Trophoblast cell (in vitro differentiated cells and primary cell): ENCODE data around the gene PDLIM1.

Experiments
- DNase-seq, 2 donors: peaks; one replicate each; pipeline ENCODE4 v3.0.0-alpha.2; 2016
- H2AFZ ChIP-seq: 2 replicates; pipeline ENCODE4 v1.6.1; 2013; ENCODE audit warnings: low read length, moderate library complexity, mild to moderate bottlenecking; ENCODE audit not compliant: insufficient read depth, poor library complexity
- H2AK5ac ChIP-seq: 2 replicates; pipeline ENCODE4 v1.6.1; 2013; ENCODE audit warnings: mild to moderate bottlenecking, low read length
- H2BK120ac ChIP-seq: 2 replicates; pipeline ENCODE4 v1.6.1; 2013; ENCODE audit warnings: low read length, mild to moderate bottlenecking, moderate library complexity; ENCODE audit not compliant: insufficient read depth, poor library complexity
- H2BK12ac ChIP-seq: 2 replicates; pipeline ENCODE4 v1.6.1; 2013; ENCODE audit warnings: mild to moderate bottlenecking, low read length, moderate library complexity
- H2BK5ac ChIP-seq: 2 replicates; pipeline ENCODE4 v1.6.1; 2013; ENCODE audit warnings: low read length, low read depth, moderate library complexity, mild to moderate bottlenecking; ENCODE audit not compliant: poor library complexity
- H3K14ac ChIP-seq: 2 replicates; pipeline ENCODE4 v1.6.1; 2013; ENCODE audit warnings: mild to moderate bottlenecking, low read length
- H3K18ac ChIP-seq: 2 replicates; pipeline ENCODE4 v1.6.1; 2013; ENCODE audit warnings: mild to moderate bottlenecking, low read length
- H3K23ac ChIP-seq: 2 replicates; pipeline ENCODE4 v1.6.1; 2013; ENCODE audit warnings: low read length
- H3K27ac ChIP-seq: 2 replicates; pipeline ENCODE4 v1.5.1; 2013; ENCODE audit warnings: low read depth, mild to moderate bottlenecking, inconsistent platforms, low read length, moderate library complexity
- H3K27me3 ChIP-seq: 2 replicates; pipeline ENCODE4 v1.6.1; 2013; ENCODE audit warnings: inconsistent platforms, mild to moderate bottlenecking, low read length, moderate library complexity; ENCODE audit not compliant: insufficient read depth
- H3K36me3 ChIP-seq, 2 experiments: 1 replicate in 1 of 2; 2 replicates in 1 of 2; pipeline ENCODE4 v1.6.1; 2013; ENCODE audit warnings: low read length in 2 of 2, mild to moderate bottlenecking in 2 of 2, moderate library complexity in 1 of 2; ENCODE audit not compliant: insufficient read depth in 2 of 2, control insufficient read depth in 1 of 2
- H3K4ac ChIP-seq: 2 replicates; pipeline ENCODE4 v1.6.1; 2013; ENCODE audit warnings: low read depth, mild to moderate bottlenecking, low read length, moderate library complexity
- H3K4me1 ChIP-seq, 2 experiments: 1 replicate in 1 of 2; 2 replicates in 1 of 2; pipeline ENCODE4 v1.6.1; 2013; ENCODE audit warnings: low read length in 2 of 2, mild to moderate bottlenecking in 2 of 2, moderate library complexity in 1 of 2; ENCODE audit not compliant: insufficient read depth in 2 of 2, control insufficient read depth in 1 of 2
- H3K4me2 ChIP-seq: 2 replicates; pipeline ENCODE4 v1.6.1; 2013; ENCODE audit warnings: inconsistent platforms, mild to moderate bottlenecking, low read length, moderate library complexity
- H3K4me3 ChIP-seq: 2 replicates; pipeline ENCODE4 v1.5.1; 2013; ENCODE audit warnings: mild to moderate bottlenecking, low read depth, low read length, inconsistent platforms
- H3K79me1 ChIP-seq: one replicate; pipeline ENCODE4 v1.6.1; 2013; ENCODE audit warnings: low read length
- H3K79me2 ChIP-seq: 2 replicates; pipeline ENCODE4 v1.6.1; 2013; ENCODE audit warnings: low read length, mild to moderate bottlenecking; ENCODE audit not compliant: control insufficient read depth, insufficient read depth, poor library complexity
- H3K9ac ChIP-seq: 2 replicates; pipeline ENCODE4 v1.6.1; 2013; ENCODE audit warnings: mild to moderate bottlenecking, low read length
- H3K9me3 ChIP-seq: 2 replicates; pipeline ENCODE4 v1.6.1; 2013; ENCODE audit warnings: low read depth, mild to moderate bottlenecking, control low read depth, inconsistent platforms, low read length; ENCODE audit not compliant: insufficient read depth
- H4K12ac ChIP-seq: 2 replicates; pipeline ENCODE4 v1.6.1; 2013; ENCODE audit warnings: low read depth, mild to moderate bottlenecking, low read length, moderate library complexity
- H4K8ac ChIP-seq: 2 replicates; pipeline ENCODE4 v1.6.1; 2013; ENCODE audit warnings: low read depth, mild to moderate bottlenecking, low read length, moderate library complexity
- H4K91ac ChIP-seq: one replicate; pipeline ENCODE4 v1.6.1; 2013; ENCODE audit warnings: low read depth, mild to moderate bottlenecking, low read length, moderate library complexity
- WGBS: extraction: QIAGEN DNeasy Blood & Tissue Kit; methylation state at CpG from one replicate; pipeline ENCODE4 v1.1.7; 2013; ENCODE audit warnings: missing lambda C conversion rate; ENCODE audit not compliant: insufficient read length, insufficient coverage; ENCODE audit errors: extremely low coverage; 5-methylcytosine and 5-hydroxymethylcytosine counted together

PDLIM1 gene

GRCh38 chr10:95257849-95258248, 33.0 kb downstream of the PDLIM1 start:
- Histone ChIP-seq H3K4me3 (no peak overlapping the region), H2BK12ac (no peak overlapping the region), H3K4me1 (peaks cover 21 to 22% of the 10 kb centered on the region in 2 experiments), H2BK5ac (no peak overlapping the region), H3K79me2 (peaks cover 5% of the 10 kb centered on the region), H4K91ac (no peak overlapping the region), H2AFZ (no peak overlapping the region), H3K4me2 (no peak overlapping the region), H3K14ac (no peak overlapping the region), H2AK5ac (no peak overlapping the region), H4K12ac (no peak overlapping the region), H4K8ac (no peak overlapping the region), H3K79me1 (peaks cover 25% of the 10 kb centered on the region), H2BK120ac (no peak overlapping the region), H3K23ac (no peak overlapping the region), H3K4ac (no peak overlapping the region), H3K27ac (no peak overlapping the region), H3K9ac (no peak overlapping the region), H3K27me3 (no peaks in the 10 kb centered on the region), H3K18ac (no peak overlapping the region), H3K9me3 (no peaks in the 10 kb centered on the region), H3K36me3 (peaks cover 8 to 18% of the 10 kb centered on the region in 2 experiments)
- no CpG with 5 or more reads among the region's 7 CpGs for WGBS
- DNase-seq, result no peak

- Histone ChIP-seq H3K9ac (no peak overlapping the region), H3K27ac (no peak overlapping the region), H2BK12ac (no peak overlapping the region), H3K18ac (no peak overlapping the region), H3K79me1 (peaks cover 15% of the 10 kb centered on the region), H3K9me3 (no peaks in the 10 kb centered on the region), H2AFZ (no peak overlapping the region), H3K4ac (no peak overlapping the region), H2BK5ac (no peak overlapping the region), H3K79me2 (peaks cover 4% of the 10 kb centered on the region), H2BK120ac (no peak overlapping the region), H3K27me3 (no peaks in the 10 kb centered on the region), H3K4me3 (no peak overlapping the region), H3K36me3 (peaks cover 5 to 19% of the 10 kb centered on the region in 2 experiments), H4K8ac (no peak overlapping the region), H3K4me2 (no peak overlapping the region), H4K12ac (no peak overlapping the region), H3K23ac (no peak overlapping the region), H3K14ac (no peak overlapping the region), H2AK5ac (no peak overlapping the region), H3K4me1 (peaks cover 11 to 14% of the 10 kb centered on the region in 2 experiments), H4K91ac (no peak overlapping the region)
- DNase-seq, result no peak
- no CpG with 5 or more reads among the region's 1 CpG for WGBS
Observed at GRCh38 chr10:95256268-95256667, 34.5 kb downstream of the PDLIM1 start.

- Histone ChIP-seq H3K79me2 (peaks cover 2% of the 10 kb centered on the region), H2AK5ac (no peak overlapping the region), H3K23ac (no peak overlapping the region), H2BK12ac (no peak overlapping the region), H3K4me1 (no peaks in the 10 kb centered on the region), H3K18ac (no peak overlapping the region), H3K4ac (no peak overlapping the region), H4K91ac (no peak overlapping the region), H3K36me3 (peaks cover 2 to 19% of the 10 kb centered on the region in 2 experiments), H4K8ac (no peak overlapping the region), H3K9me3 (no peaks in the 10 kb centered on the region), H2BK120ac (no peak overlapping the region), H3K4me3 (no peak overlapping the region), H3K14ac (no peak overlapping the region), H3K79me1 (peaks cover 2% of the 10 kb centered on the region), H3K27ac (no peak overlapping the region), H4K12ac (no peak overlapping the region), H2AFZ (no peak overlapping the region), H3K27me3 (no peaks in the 10 kb centered on the region), H2BK5ac (no peak overlapping the region), H3K4me2 (no peak overlapping the region), H3K9ac (no peak overlapping the region)
- WGBS, result no CpG with 5 or more reads among the region's 3 CpGs
- no peak for DNase-seq
Observed at GRCh38 chr10:95254629-95255028, 36.2 kb downstream of the PDLIM1 start.

GRCh38 chr10:95253686-95254085, 37.1 kb downstream of the PDLIM1 start:
- H3K4me3 ChIP-seq, result no peak overlapping the region
- no peak overlapping the region for H2AK5ac ChIP-seq
- no peak overlapping the region for H3K9ac ChIP-seq
- peaks cover 3% of the 10 kb centered on the region for H3K79me1 ChIP-seq
- H3K79me2 ChIP-seq, result peaks cover 2% of the 10 kb centered on the region
- H4K8ac ChIP-seq, result no peak overlapping the region
- no peaks in the 10 kb centered on the region for H3K27me3 ChIP-seq
- H4K12ac ChIP-seq, result no peak overlapping the region
- H3K4me1 ChIP-seq, result peaks cover 1 to 4% of the 10 kb centered on the region in 2 experiments
- H2BK5ac ChIP-seq, result no peak overlapping the region
- DNase-seq, result no peak
- no peak overlapping the region for H3K14ac ChIP-seq
- no peak overlapping the region for H2AFZ ChIP-seq
- H3K4ac ChIP-seq, result no peak overlapping the region
- no peak overlapping the region for H3K4me2 ChIP-seq
- H2BK12ac ChIP-seq, result no peak overlapping the region
- no CpG with 5 or more reads among the region's 2 CpGs for WGBS
- no peak overlapping the region for H2BK120ac ChIP-seq
- H3K23ac ChIP-seq, result no peak overlapping the region
- H4K91ac ChIP-seq, result no peak overlapping the region
- H3K18ac ChIP-seq, result no peak overlapping the region
- H3K9me3 ChIP-seq, result no peaks in the 10 kb centered on the region
- peaks cover 7 to 22% of the 10 kb centered on the region in 2 experiments for H3K36me3 ChIP-seq
- no peak overlapping the region for H3K27ac ChIP-seq
